HAP-1 (cell line): ENCODE data around the gene KDM1A.
A peak's percentile ranks its signal among the peaks of the same experiment; 100 is the strongest.

Source experiments
- DNase-seq, 2 experiments: peaks; one replicate each; pipeline ENCODE4 v3.0.0-alpha.2; 2016 to 2020; ENCODE audit warnings: low spot score in 2 of 2
- H3K27me3 ChIP-seq: fragments of 250-450 bp; sonication (Bioruptor Pico); 2 replicates; pipeline ENCODE4 v1.5.1; 2020; ENCODE audit warnings: low read depth, mild to moderate bottlenecking, moderate library complexity
- H3K36me3 ChIP-seq: fragments of 250-450 bp; sonication (Bioruptor Pico); replicated peaks from 2 replicates; pipeline ENCODE4 v1.5.1; 2020; ENCODE audit warnings: mild to moderate bottlenecking
- H3K4me1 ChIP-seq: fragments of 250-450 bp; sonication (Bioruptor Pico); 2 replicates; pipeline ENCODE4 v1.5.1; 2020; ENCODE audit warnings: mild to moderate bottlenecking
- H3K4me3 ChIP-seq: fragments of 250-450 bp; sonication (Bioruptor Pico); 2 replicates; pipeline ENCODE4 v1.5.1; 2020; ENCODE audit warnings: mild to moderate bottlenecking, moderate library complexity
- H3K9me3 ChIP-seq: fragments of 250-450 bp; sonication (Bioruptor Pico); 2 replicates; pipeline ENCODE4 v1.5.1; 2020; ENCODE audit warnings: mild to moderate bottlenecking, moderate library complexity
- in situ Hi-C: fragments of 300-500 bp; cut with MboI; formaldehyde crosslinking; loops from 3 replicates; pipeline ENCODE4 v1.14.3; 2020; ENCODE audit warnings: low sequenced_read_pairs, inconsistent platforms, mixed read lengths

KDM1A gene

DNA sequence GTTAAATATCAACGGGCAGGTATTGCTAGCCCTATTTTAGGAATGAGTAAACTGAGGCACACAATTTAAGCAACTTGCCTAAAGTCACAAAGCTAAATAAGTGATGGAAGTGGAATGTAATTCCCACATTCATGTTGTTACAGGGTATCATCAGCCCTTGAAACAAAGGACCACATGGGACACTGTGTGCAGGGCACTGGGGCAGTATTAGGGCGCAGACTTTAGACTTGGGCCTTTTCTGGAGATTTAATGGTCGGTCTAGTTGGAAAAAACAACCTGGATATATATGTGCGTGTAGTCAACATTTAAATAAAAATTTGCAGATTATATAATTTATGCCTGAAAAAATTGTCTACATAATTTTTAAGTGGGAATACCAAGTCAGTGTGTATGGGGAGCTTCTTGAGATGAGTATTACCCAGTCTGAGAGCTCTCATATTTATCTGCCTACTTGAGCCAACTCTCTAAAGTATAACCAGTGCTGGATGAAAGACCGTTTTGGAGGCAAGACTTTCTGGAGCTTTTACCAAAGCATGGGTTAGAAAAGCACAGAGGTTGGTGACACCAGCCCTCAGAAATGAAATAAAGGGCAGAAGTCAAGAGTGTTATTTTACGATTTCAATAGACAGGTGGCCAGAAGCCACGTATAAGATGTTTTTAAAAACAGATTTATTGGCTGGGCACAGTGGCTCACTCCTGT is 1.6 kb downstream of the KDM1A start:
- Histone ChIP-seq H3K9me3 (peaks cover 11% of the 10 kb centered on the region; the same call in 1 of the 2 replicates), H3K4me1 (peaks cover 9% of the 10 kb centered on the region), H3K36me3 (0 out of 2 replicates have a peak, but pooled peaks cover 2% of the 10 kb centered on the region), H3K27me3 (no peaks in the 10 kb centered on the region), H3K4me3 (peak overlapping the region; percentile 89)
- in situ Hi-C loops, result no loop called here
- DNase-seq, result no peak

DNA sequence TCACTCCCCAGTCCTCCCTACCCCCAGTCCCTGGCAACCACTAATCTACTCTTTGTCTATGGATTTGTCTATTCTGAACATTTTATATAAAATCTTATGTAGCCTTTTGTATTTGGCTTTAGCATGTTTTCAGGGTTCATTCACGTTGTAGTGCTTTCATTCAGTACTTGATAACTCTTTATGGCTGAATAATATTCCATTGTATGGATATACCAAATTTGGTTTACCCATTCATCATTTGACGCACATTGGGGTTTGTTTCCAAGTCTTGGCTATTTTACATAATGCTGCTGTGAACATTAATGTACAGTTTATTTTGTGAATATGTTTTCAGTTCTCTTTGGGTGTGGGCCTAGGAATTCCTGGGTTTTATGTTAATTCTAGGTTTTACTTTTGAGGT is 2.6 kb downstream of the KDM1A start:
- DNase-seq, result no peak
- Histone ChIP-seq H3K4me1 (peaks cover 9% of the 10 kb centered on the region), H3K36me3 (0 out of 2 replicates have a peak, but pooled peaks cover 2% of the 10 kb centered on the region), H3K4me3 (peak overlapping the region; percentile 89), H3K9me3 (peaks cover 11% of the 10 kb centered on the region; the same call in 1 of the 2 replicates), H3K27me3 (no peaks in the 10 kb centered on the region)
- in situ Hi-C loops, result no loop called here

DNA sequence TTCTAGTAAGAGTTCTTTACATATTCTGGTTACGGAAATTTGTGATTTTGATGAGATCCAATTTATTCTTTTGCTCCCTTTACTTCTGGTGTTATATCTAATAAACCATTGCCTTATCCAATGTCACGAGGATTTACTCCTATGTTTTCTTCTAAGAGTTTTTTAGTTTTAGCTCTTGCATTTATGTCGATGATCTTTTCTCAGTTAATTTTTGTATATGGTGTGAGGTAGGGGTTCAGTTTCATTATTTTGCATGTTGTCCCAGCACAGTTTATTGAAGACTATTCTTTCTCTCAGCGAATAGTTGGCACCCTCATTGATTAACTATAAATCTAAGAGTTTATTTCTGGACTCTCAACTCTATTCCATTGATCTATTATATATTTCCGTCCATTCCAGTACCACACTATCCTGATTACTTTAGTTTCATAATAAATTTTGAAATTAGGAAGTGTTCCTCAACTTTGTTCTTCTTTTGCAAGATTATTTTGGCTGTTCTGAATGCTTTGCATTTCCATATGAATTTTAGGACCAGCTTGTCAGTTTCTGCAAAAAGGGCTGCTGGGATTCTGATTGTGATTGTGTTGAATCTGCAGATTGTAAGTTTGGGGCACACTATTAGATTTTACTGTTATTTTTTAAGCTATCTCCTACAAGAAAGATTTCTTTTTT is 4.0 kb downstream of the KDM1A start:
- no peak overlapping the region for H3K4me3 ChIP-seq
- in situ Hi-C loops, result no loop called here
- H3K27me3 ChIP-seq, result no peaks in the 10 kb centered on the region
- peaks cover 11% of the 10 kb centered on the region; the same call in 1 of the 2 replicates for H3K9me3 ChIP-seq
- DNase-seq, result no peak
- peaks cover 10% of the 10 kb centered on the region for H3K4me1 ChIP-seq
- 0 out of 2 replicates have a peak, but pooled peaks cover 2% of the 10 kb centered on the region for H3K36me3 ChIP-seq

DNA sequence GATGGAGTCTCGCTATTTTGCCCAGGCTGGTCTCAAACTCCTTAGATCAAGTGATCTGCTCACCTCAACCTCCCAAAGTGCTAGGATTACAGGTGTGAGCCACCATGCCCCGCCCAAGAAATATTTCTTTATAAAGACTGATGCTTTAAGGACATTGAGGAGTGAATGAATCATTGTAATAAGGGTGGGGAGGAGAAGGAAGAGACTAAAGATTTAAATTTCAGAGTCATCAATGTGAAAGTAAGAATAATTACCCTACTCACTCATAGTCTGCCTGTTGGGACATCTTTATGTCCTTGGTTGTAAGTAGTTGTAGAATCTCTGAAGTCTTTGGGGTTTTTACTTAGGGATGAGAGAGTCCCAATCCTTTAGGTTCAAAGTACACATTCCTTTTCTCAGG is 7.3 kb downstream of the KDM1A start:
- no peak for DNase-seq
- Histone ChIP-seq H3K9me3 (peaks cover 10% of the 10 kb centered on the region; the same call in 1 of the 2 replicates), H3K4me3 (no peak overlapping the region), H3K36me3 (peaks cover 9% of the 10 kb centered on the region), H3K27me3 (no peaks in the 10 kb centered on the region), H3K4me1 (peaks cover 4% of the 10 kb centered on the region; the same call in 1 of the 2 replicates)
- in situ Hi-C loops, result no loop called here

DNA sequence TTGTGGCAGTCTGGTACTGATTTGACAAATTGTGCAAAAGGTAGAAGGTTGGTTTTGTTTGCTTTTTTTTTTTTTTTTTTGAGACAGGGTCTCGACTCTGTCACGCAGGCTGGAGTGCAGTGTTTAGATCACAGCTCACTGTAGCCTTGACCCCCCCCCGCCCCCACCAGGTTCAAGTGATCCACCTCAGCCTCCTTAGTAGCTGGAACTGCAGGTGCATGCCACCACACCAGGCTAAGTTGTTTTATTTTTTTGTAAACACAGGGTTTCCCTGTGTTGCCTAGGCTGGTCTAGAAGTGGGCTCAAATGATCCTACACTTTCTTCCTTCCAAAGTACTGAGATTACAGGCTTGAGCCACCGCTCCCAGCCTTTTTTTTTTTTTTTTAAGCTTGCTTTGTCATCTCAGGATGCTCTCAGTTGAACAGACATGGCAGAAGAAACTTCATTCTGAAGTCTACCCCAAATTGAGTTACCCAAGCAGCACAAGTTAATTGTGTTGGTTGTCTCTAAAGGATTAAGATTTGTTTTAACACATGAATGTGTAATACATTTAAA is 8.2 kb downstream of the KDM1A start:
- Histone ChIP-seq H3K36me3 (peaks cover 9% of the 10 kb centered on the region), H3K4me3 (no peak overlapping the region), H3K9me3 (peaks cover 5% of the 10 kb centered on the region; the same call in 1 of the 2 replicates), H3K27me3 (no peaks in the 10 kb centered on the region), H3K4me1 (peaks cover 4% of the 10 kb centered on the region)
- DNase-seq, result no peak
- in situ Hi-C loops, result no loop called here

DNA sequence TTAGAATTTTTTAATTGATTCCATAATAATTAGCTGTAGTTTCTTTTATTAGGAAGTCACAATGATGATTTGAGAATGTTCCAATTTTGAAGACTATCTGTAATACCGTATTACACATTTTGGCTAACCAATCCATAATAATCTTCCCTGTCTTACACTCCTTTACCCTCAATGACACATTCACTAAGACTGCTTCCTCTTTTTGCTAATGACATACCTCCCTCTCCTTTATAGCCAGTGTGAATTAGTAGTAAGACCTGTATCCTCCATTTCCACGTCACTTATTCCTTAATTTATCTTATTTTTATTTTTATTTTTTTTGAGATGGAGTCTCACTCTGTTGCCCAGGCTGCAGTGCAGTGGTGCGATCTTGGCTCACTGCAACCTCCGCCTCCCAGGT is 10.1 kb downstream of the KDM1A start:
- DNase-seq, result no peak
- Histone ChIP-seq H3K9me3 (no peaks in the 10 kb centered on the region), H3K36me3 (peaks cover 9% of the 10 kb centered on the region), H3K4me1 (peaks cover 5% of the 10 kb centered on the region), H3K4me3 (no peak overlapping the region), H3K27me3 (no peaks in the 10 kb centered on the region)
- in situ Hi-C loops, result no loop called here

DNA sequence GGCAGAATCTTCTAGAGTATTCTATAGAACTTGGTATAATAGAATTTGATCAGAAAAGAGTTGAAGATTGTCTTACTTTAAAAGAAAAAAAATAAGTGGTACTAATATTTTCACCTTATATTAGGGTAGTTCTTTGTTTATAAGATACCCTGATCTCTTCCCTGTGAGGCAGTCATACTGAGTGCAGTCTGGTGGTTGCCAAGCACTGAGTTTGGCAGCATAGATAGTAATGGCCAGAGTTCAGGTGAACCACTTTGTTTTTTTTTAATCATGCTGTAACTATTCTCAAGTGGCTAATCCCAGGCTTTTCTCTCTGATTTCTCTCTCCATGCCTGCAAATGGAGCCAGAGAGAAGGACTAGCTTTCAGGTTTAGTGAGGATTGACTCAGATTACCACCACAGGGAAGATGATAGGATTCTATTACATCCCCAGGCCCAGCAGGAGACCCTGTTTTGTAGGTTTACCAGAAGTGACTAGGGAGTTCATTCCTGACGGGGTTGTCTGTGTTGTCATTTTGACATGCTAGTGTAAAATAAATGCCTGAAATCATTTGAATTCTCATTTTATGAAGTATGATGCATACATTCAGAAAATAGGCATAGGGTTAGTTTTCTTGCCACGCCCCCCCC is 16.7 kb downstream of the KDM1A start:
- H3K4me1 ChIP-seq, result peaks cover 31% of the 10 kb centered on the region
- no peak for DNase-seq
- peaks cover under 1% of the 10 kb centered on the region for H3K36me3 ChIP-seq
- H3K27me3 ChIP-seq, result no peaks in the 10 kb centered on the region
- H3K4me3 ChIP-seq, result no peak overlapping the region
- in situ Hi-C loops, result no loop called here
- H3K9me3 ChIP-seq, result no peaks in the 10 kb centered on the region

DNA sequence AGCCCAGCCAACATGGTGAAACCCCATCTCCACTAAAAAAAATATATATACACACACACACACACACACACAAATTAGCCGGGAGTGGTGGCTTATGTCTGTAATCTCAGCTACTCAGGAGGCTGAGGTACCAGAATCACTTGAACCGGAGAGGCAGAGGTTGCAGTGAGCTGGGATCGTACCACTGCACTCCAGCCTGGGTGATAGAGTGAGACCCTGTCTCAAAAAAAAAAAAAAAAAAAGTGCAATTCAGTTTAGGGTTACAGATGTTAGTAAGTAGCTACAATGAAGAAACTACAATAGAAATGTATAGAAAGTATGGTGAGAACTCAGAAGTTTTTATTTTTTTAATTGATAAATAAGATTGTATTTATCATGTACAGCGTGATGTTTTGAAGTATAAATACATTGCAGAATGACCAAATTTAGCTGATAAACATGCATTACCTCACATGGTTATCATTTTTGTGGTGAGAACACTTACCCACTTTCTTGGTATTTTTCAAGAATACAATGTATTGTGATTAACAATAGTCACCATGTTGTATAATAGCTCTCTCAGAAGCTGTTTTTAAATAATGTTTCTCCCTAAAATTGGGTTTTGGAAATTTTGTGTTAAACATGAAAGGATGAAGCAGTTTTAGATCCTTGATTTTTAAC is 17.9 kb downstream of the KDM1A start:
- Histone ChIP-seq H3K27me3 (no peaks in the 10 kb centered on the region), H3K4me1 (peaks cover 31% of the 10 kb centered on the region), H3K4me3 (no peak overlapping the region), H3K36me3 (no peaks in the 10 kb centered on the region), H3K9me3 (no peaks in the 10 kb centered on the region)
- DNase-seq, result no peak
- in situ Hi-C loops, result no loop called here

DNA sequence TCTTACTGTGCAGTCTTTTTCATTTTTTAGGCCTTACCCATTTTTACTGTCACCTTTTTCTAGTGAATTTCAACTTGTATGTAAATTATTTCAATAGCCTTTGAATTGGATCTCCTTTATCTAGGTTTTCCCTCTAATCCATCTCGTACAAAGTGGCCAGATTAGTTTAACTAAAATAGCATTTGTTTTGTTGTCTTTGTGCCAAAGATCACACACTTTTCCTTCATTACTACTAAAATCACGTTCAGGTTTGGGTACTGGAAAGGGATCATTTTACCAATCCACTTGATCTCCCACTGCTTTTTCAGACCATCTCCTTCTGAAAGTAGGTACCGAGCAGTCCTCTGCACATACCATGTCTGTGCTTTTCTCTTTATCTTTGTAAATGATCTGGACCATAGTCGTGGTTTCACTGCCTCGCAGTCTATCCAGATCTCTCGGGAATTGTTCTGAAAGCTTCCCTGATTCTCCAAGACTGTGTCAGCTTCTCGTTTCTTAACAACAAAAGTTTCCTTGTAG is 20.1 kb downstream of the KDM1A start:
- no peaks in the 10 kb centered on the region for H3K36me3 ChIP-seq
- DNase-seq, result peak in 1 of 2 experiments; percentile 83
- in situ Hi-C loops, result no loop called here

DNA sequence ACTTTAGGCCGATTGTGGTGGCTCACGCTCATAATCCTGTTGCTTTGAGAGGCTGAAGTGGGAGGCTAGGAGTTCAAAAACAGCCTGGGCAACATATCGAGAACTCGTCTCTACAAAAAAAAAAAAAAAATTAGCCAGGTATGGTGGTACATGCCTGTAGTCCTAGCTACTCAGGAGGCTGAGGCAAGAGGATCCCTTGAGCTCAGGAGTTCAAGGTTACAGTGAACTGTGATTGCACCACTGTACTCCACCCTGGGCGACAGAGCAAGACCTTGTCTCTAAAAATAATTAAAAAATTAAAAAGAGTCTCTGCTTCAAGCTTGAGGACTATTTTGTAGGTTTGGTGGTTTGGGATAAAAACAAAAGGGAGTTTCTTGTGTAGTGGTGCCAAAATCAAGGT is 21.2 kb downstream of the KDM1A start:
- DNase-seq, result no peak
- no peaks in the 10 kb centered on the region for H3K9me3 ChIP-seq
- peaks cover 29% of the 10 kb centered on the region for H3K4me1 ChIP-seq
- no peaks in the 10 kb centered on the region for H3K36me3 ChIP-seq
- H3K4me3 ChIP-seq, result no peak overlapping the region
- in situ Hi-C loops, result no loop called here
- H3K27me3 ChIP-seq, result no peaks in the 10 kb centered on the region

More for the DNA sequence above, 20.1 kb downstream of the KDM1A start:
- Histone ChIP-seq H3K9me3 (no peaks in the 10 kb centered on the region), H3K4me3 (no peak overlapping the region), H3K4me1 (peaks cover 29% of the 10 kb centered on the region), H3K27me3 (no peaks in the 10 kb centered on the region)

DNA sequence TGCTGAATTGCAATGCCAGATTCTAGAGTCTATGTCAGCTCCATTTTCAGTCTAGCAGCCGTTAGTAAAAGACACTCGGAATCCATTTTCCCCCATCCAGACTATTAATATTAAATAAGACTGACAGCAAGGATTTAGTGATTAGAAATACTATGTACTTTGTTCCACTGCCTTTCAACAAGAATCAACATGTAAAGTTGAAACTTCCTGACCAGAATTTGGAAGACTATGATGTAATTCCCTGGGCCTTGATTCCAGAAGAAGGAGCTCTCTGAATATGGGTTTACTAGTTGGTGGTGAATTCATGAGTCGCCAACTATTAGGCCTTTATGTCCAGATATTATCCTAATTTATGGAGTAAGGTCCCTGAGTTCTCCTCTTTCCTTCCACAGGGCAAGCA is 24.8 kb downstream of the KDM1A start:
- H3K4me3 ChIP-seq, result no peak overlapping the region
- no peaks in the 10 kb centered on the region for H3K9me3 ChIP-seq
- no peak for DNase-seq
- H3K27me3 ChIP-seq, result no peaks in the 10 kb centered on the region
- H3K4me1 ChIP-seq, result peaks cover 12% of the 10 kb centered on the region
- in situ Hi-C loops, result no loop called here
- H3K36me3 ChIP-seq, result no peaks in the 10 kb centered on the region

DNA sequence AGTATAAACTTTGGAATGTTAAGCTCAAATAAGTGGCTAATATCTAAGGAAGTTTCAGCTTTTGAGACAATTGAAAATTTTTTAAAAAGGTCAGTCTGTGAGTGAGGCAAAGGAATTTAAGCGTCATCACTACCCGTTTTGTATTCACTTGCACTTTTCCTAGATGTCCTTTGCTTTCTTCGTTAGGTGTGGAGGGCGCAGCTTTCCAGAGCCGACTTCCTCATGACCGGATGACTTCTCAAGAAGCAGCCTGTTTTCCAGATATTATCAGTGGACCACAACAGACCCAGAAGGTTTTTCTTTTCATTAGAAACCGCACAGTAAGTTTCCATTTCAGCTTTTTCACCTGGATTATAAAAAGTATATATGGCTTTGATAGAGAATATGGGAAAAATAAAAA is 30.9 kb downstream of the KDM1A start:
- Histone ChIP-seq H3K9me3 (no peaks in the 10 kb centered on the region), H3K27me3 (no peaks in the 10 kb centered on the region), H3K4me3 (no peak overlapping the region), H3K4me1 (peaks cover 19% of the 10 kb centered on the region), H3K36me3 (peaks cover 28% of the 10 kb centered on the region)
- in situ Hi-C loops, result no loop called here
- DNase-seq, result no peak

DNA sequence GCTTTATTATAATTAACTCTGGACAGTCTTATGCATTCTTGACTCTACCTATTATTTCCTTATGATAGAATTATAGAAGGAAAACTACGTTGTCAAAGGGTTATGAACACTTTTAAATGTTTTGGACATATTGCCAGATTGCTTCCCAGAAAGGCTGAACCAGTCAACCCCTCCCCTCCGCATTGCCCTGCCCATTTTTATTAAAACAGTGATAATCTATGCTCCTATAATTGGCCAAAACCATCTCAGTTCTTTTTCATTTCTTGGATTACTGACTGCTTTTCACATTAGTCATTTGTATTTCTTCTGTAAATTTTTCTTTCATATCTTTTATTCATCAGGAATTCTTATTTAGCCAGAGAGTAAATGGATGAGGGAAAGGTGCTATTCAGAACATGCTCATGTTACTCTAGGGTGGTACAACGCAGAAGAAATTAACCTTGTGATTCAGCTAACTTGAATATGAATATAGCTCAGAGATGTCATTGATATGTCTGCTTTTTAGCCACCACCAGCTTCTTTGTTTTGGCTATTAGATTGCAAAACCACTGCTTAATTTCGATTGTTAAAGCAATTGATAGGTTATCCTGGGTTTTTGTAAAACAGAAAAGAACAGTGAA is 32.1 kb downstream of the KDM1A start:
- H3K4me1 ChIP-seq, result peaks cover 19% of the 10 kb centered on the region
- H3K9me3 ChIP-seq, result no peaks in the 10 kb centered on the region
- no peak overlapping the region for H3K4me3 ChIP-seq
- peaks cover 39% of the 10 kb centered on the region for H3K36me3 ChIP-seq
- H3K27me3 ChIP-seq, result no peaks in the 10 kb centered on the region
- peak in 1 of 2 experiments; percentile 57 for DNase-seq
- in situ Hi-C loops, result no loop called here
